ENCODE results near the gene CLCA2.
A peak's percentile ranks its signal among the peaks of the same experiment; 100 is the strongest.

Gene CLCA2

DNA sequence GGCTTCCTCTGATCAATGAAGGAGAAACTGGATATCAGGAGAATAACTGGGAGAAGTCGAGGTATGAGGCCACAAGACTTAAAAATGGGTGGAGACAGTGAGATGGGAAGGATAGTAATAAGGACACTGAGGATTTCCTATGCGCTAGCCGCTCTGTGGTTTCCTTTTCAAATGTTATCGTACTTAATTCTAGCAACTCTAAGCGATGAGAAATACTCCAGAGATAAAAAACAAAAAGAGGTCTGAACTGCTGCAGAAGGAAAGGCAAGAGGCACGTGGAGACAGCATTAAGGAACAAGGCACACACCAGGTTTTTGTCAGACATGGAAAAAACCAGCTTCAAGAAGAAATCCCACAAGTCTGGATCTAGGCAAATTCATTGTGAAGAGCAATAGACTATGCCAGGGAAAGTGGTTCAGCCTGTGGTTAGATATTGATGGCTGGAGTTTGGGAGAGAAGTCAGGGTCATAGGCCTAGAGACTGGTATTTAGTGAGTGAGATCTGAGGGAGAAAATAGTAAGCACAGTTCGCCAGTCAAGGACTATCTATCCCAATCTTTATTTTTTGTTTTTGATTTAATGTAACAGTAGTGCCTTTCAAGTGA is 5.3 kb downstream of the CLCA2 start:
- no peak for DNase-seq (ENCODE audit: low spot score)

DNA sequence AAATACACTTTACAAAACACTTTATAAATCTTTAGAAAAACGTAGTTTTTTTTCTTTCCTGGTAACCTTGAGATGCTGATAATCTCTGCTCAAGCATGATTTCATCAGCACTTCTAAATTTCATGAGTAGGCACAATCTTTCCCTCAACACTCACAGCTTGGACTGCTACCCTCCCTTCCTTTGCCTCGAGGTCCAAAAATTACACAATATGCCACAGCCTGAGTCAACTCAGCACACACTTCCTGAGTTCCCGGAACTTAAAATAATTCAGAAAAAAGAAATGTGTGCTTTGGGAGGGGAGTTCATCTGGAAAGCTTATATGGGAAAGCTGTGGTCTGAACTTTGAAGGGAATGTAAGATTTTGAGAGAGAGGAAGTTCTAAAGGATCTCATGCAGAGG is 5.9 kb downstream of the CLCA2 start:
- peak; percentile 84 for DNase-seq (ENCODE audit: low spot score)

DNA sequence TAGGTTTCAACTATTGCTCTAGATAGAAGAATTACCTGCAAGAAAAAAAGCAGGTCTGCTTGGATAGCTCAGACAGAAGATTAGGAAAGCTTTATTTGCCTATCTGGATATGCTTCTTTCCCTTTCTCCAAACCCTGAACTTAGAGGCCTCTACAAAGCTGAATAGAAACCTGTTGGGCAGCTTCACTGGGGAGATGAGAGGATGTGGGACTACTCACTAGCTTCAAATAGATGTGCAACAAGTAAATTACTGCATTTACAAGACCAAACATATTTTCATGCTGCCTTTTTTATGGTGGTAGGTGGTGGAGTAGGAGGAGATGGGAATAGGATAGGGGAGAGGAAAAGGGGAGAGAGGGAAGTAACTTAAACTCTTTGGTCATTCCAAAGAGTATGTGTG is 6.4 kb downstream of the CLCA2 start:
- no peak for DNase-seq (ENCODE audit: low spot score)

DNA sequence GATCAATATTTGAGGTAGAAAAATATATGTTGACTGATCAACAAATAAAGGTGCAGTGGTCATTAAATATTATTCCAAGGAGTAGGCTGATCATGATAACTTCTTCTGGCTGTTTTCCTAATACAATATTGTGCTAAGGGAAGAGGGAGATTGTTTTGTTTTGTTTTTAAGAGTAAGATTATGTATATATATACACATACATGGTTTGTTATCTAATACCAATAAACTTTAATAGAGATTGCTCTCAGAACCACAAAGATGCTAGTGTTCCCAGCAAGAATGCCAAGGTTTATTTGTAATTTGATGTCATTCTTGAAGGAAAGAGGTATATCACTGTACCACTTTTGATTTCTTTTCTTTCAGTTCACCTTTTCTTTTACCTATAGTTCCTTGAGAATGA is 10.1 kb downstream of the CLCA2 start:
- no peak for DNase-seq (ENCODE audit: low spot score)

DNA sequence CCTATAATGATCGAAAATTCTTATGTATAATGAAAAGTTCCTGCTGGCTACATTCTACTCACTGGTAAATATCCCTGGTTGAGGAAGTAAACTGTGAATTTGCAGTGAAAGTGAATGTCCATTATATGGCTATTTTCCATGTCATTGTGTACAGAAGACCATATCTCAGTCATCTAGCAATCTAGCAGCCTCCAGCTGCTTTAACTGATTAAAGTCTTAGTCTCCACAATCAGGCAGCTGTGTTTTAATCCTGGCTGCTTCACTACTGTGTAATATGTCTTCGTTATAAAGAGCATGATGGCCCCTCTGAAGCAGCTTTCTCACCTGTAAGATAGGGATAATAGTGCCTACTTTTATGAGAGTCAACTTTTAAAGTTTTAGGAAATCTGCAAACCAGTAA is 11.4 kb downstream of the CLCA2 start:
- no peak for DNase-seq (ENCODE audit: low spot score)

DNA sequence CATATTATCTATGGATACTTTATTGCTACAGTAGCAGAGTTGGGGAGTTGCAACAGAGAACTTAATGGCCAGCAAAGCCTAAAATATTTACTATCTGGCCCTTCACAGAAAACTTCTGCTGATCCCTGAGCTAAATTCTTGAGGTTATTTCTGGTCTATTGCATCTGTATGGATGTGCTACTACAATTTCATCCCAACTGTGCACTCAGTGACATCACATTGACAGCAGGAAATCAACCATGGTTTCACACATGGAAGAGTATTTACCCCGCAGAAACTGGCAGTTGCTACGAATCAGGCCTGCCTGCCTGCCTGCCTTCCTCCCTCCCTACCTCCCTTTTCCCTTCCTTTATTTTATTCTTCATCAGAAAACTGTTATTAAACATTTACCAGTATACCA is 12.1 kb downstream of the CLCA2 start:
- DNase-seq (ENCODE audit: low spot score), result no peak

DNA sequence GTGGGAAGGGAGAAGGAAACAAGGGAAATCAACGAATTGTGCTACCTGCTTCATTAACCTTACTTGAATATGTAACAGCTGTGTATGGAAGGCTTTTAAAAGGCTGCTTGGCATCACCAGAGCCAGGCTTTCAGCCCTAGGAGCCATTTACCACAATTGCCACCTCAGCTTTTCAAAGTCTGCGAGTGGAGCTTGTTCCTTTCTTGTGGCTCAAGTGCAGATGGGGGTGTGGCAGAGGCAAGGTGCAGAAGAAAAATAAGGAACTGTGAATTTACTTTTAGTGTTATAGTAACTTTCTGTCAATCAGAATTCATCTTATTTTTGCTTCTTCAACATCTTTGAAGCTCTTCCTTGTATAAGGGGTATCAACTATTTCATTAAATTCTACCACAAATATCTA is 17.6 kb downstream of the CLCA2 start:
- no peak for DNase-seq (ENCODE audit: low spot score)

DNA sequence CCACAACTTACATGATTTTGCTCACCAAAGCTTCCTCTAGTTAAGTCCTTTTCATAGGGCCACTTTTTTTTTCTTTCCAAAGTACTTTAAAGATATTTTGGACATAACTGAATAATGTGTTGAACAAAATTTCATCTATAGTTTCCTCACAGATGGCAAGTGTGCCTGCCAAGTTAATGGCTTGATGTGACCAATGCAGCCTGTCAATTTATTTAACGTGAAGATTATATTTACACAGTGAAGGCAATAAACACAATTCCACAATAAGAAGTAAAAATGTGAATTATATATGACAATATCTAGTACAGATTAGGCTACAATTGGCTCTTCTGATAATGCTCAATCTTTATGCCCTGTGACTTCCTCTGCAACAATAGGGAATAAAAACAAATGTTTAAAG is 18.0 kb downstream of the CLCA2 start:
- DNase-seq (ENCODE audit: low spot score), result no peak

DNA sequence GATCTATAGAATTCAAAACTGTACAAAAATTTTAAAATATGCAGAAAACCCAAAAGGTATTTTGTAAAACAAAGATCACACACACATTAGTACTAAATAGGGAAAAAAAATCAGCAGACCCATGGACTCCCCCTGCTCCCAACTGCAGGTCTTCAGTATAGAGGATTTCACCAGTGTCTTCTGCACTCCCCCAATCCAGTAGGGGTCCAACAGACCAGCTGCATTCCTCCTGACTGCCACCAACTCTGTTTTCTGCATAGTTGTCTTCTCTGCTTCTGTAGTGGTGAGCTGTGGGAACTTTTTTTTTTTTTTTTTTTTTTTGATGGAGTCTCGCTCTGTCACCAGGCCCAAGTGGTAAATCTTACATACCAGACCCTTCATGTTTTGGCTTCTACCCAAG is 21.9 kb downstream of the CLCA2 start:
- no peak for DNase-seq (ENCODE audit: low spot score)

DNA sequence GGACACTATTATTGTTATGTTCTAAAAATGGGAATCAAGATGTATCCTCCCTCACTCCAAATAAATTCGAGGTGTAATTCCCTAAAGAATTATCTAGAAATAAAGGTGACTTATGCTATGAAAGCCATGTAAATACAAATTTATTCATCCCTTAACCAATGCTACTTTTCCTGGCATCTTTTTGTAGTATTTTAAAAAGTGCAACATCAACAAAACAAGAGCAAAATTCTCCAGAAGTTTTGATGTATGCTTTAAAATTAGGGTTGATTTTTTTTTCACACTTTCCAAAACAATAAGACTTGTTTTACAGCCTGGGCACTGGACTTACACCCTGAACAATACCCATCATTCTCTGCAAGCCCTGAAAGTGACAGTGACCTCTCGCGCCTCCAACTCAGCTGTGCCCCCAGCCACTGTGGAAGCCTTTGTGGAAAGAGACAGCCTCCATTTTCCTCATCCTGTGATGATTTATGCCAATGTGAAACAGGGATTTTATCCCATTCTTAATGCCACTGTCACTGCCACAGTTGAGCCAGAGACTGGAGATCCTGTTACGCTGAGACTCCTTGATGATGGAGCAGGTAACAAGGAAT is 23.3 kb downstream of the CLCA2 start:
- no peak for DNase-seq (ENCODE audit: low spot score)

DNA sequence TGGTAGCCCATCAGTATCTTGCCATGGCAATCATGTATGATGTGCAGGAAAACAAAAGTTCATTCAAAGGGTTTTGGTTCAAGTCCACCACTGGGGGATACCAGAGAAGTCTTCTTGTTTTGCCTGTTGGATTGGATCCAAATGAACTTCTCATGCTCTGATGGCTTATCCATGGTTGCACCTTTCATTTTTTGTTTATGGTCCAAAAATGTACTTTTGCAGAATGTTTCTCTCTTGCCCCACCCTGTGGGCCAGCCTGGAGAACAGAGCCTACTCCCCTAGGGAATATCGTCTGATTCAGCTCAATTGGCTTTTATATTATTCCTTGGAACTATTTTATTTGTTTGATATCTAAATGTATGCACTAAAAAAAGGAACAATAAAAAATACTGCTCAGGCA is 24.7 kb downstream of the CLCA2 start:
- no peak for DNase-seq (ENCODE audit: low spot score)

DNA sequence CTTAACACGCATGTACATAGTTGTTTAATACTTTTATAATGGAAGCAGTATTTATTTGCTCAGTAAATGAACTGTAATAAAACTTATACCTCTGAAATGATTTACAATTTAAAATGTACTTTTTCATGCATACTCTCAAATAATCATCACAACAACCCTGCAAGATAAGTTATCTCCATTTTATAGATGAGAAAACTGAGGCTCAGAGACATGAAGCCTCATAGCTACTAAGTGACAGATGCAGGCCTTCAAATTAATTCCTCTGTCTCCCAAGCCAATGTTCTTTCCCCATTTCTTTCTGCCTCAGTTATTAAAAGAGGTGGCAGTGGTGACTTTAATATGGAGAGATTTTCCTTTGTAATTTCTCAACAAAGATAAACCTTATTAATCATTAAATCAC is 25.1 kb downstream of the CLCA2 start:
- no peak for DNase-seq (ENCODE audit: low spot score)

DNA sequence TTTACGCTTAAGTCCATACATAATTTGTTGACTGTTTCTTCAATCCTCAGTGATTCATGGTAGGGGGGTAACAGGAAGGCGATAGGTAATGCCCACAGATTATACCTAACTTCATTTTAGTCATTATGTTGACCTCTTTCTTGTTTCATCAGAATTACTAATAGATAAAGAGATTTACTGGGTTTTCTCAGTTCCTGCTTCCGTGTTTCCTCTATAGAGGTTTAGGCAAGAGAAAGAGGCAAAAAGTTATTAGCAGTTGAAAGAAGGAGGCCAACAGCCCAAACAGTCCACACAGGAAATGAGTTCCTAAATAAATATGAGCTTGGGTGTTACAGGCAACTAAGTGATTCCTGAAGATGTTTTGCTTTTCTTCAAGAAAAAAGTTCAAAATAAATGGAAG is 26.9 kb downstream of the CLCA2 start:
- DNase-seq (ENCODE audit: low spot score), result no peak

DNA sequence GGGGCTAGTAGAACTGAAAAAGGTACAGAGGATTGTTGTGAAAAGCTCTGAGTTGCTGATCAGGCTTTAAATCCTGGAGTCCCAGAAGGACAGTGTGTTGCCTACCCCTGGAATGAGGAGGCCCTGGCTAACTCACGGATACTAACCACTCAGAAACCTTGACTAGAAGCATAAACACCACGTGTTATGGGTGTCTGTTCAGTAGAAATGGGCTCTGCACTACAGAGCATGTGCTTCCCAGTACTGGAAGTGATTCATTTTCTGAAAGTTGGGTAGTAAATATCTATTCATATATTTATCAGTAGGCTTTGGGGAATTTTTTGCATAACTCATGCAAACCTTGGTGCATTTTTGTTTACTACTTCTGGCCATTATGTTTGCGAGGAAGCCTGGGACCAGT is 29.7 kb downstream of the CLCA2 start:
- DNase-seq (ENCODE audit: low spot score), result no peak

DNA sequence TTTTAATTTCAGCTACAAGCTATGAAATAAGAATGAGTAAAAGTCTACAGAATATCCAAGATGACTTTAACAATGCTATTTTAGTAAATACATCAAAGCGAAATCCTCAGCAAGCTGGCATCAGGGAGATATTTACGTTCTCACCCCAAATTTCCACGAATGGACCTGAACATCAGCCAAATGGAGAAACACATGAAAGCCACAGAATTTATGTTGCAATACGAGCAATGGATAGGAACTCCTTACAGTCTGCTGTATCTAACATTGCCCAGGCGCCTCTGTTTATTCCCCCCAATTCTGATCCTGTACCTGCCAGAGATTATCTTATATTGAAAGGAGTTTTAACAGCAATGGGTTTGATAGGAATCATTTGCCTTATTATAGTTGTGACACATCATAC is 31.1 kb downstream of the CLCA2 start:
- DNase-seq (ENCODE audit: low spot score), result no peak

DNA sequence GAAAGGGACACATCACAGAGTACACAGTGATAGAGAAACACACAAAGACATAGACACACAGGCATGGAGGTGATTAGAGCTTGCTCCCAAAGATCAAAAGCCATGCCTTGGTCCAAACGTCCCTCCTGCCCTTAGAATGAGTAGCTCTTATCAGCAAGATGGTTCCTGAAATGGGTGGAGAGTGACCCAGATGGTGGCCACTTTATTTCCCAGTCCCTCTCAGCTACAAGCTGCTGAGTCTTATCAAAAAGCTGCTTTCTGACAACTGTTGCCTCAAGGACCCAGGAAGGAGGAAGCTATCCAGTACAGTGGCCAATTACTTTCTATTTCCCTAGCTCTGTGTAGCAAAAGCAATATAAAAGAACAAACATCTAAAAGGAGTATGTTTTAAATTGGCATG is 37.0 kb downstream of the CLCA2 start:
- no peak for DNase-seq (ENCODE audit: low spot score)

DNA sequence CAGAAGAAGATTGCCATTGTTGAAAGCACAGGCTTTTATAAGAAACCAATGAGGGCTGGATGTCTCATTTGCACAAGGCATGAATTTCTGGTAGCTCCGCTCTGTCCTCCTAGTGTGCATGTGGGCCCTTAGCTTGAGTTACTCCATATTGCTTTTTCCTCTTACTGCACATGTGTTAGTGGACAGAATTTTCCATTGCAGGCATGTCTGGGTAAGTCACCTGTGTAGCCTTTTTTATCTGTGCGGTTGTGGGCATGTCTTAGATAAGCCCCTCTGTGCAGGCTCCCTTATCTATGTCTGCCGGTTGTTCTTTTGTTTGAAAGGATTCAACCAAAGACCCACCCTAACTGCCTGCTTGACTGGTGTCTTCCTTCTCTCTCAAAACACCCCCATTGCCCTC is 37.5 kb downstream of the CLCA2 start:
- DNase-seq (ENCODE audit: low spot score), result no peak

DNA sequence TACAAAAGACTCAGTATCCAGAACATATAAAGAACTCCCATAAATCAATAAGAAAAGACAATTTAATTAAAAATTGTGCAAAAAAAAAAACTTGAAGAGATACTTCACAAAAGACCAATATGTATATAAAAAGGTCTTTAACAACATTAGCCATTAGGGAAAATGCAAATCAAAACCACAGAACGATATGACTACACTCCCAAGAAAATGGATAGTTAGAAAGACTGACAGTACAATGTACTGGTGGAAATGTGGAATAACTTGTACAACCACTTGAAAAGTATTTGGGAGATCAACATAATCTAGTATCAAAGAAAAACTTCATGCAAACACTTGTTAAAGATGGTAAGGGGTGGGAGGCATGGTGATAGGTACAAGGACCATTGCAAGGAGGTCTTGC is 40.8 kb downstream of the CLCA2 start:
- DNase-seq (ENCODE audit: low spot score), result no peak

DNA sequence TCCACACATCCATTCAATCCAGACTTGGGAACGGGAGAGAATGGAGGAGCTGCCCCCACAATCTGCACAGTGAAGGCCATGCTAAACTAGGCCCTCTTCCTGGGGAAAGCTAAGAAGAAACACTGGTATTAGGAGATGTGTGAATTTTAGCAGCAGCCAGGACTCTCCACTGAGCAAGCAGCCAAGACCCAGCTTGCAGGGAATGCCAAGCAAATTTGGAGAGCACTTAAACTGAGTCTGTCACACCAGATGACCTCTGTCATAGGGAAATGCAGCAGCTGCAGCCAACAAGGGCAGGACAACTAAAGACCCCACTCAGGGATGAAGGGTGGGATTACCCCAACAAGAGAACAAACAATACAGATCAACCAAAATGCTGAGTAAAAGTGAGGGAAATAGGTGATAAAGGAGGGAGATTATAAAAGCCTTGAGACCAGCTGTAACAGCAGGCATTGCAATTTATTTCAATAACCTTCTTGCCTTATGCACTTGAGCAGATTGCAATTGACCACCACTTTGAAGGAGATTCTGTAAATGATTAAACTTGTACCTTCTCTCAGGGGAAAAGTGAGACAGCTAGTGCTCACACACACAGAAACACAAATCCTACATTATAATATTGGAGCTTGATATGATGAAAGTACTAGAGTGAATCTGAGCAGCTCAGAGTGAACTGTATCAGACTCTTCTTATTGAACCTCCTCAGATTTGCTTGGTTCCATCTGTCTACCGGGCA is 42.3 kb downstream of the CLCA2 start:
- no peak for DNase-seq (ENCODE audit: low spot score)

DNA sequence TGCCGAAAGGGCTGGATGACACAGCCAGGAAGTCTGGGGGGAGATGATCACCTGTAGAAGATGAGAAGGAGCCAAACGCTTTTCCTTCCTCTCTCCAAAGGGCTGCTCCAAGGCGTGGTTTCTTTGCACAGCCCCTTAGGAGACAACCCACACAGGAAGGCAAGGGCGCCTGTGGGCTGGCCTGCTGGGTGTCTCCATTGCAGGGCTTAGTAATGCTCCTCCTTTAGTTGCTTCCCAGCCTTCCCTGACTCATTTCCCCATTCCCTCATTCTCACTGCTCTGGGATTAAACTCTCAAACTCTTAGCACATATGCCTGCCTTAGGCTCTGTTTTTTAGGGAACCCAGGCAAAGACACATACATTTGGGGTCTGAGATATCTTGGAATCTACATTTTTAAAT is 43.0 kb downstream of the CLCA2 start:
- no peak for DNase-seq (ENCODE audit: low spot score)

DNA sequence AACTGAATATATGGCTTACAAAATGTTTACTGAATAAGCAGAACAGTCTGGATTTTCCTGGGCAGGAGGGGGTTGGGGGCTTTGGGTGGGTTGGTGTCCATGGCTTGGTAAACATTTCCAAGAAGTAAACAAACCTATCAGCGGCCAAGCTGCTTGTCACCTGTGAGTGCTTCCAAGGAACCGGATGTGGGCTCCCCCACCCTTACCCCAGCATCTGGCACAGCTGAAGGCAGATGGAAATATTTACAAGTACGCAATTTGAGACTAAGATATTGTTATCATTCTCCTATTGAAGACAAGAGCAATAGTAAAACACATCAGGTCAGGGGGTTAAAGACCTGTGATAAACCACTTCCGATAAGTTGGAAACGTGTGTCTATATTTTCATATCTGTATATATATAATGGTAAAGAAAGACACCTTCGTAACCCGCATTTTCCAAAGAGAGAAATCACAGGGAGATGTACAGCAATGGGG is 44.6 kb downstream of the CLCA2 start, which contains the start of gene CLCA1:
Gene CLCA1 (plus strand): TSS at position 427 of the 477 bp plus-strand sequence. CDS start 45 bp downstream, at position 472.
- no peak for DNase-seq (ENCODE audit: low spot score)

DNA sequence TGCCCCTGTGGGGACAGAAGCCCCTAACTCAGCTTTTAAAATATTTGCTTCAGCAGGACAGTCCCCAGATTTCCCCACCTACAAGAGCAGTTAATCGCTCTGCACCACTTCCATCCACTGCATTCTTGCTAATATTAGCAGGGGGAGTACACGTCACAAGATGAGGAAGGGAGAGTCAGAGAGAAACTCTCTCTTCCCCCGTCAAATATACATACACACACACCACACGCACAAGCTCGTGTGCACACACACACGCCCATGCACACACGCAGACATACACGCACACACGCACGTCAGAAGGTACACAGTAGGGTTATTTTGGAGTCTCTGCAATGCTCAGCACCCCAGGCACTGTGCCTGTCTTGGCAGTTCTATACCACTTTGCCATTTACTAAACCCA is 46.9 kb downstream of the CLCA2 start:
- no peak for DNase-seq (ENCODE audit: low spot score)

DNA sequence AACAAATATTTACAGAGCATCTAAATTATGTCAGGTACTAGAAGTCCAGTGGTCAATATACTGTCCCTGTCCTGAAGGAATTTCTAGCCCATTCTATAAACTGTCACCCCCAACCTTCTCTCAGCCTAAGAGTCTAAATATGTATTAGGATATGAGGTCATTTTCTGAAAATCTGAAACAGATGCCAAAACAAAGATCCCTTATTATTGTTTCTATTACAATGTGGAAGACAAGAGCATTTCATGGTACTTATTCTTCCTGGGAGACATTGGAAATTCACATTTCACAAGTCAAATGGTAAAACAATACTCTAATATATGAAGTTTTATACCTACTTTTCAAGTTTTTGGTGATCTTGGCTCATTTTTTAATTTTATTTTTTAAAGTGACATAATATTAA is 47.3 kb downstream of the CLCA2 start:
- no peak for DNase-seq (ENCODE audit: low spot score)

DNA sequence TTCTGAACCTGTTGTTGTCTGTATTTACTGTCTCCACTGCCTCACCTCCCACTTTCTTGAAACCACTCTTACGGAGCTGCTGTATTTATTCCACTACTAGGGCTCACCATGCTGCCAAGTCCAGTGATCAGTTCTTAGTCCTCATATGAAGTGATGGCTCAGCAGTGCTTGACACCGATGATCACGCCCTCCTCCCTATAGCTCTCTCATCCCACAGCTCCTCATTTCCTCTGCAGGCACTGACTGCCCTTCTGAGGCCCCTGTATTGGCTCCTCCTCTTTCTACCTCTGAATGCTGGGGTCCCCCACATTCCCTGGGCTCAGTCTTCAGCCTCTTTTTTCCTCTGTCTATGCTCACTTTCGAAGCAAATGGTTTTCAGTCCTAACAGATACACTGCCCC is 48.2 kb downstream of the CLCA2 start:
- DNase-seq (ENCODE audit: low spot score), result no peak
